DMS 273 (cell line): Measurements from ENCODE around the gene ARHGEF3.
A peak's percentile ranks its signal among the peaks of the same experiment; 100 is the strongest.

Source experiments
- DNase-seq: peaks from one replicate; lab custom pipeline; 2025; ENCODE audit not compliant: unreplicated experiment; lab: John Stamatoyannopoulos, UW

Gene ARHGEF3

GRCh38 chr3:56823421-56823926, 21.7 kb upstream of the ARHGEF3 start:
- peak; percentile 29 for DNase-seq

- no peak for DNase-seq
These were observed 20.8 kb upstream of the ARHGEF3 start for GRCh38 chr3:56822501-56822900.

GRCh38 chr3:56819016-56819809, 17.5 kb upstream of the ARHGEF3 start:
- no peak for DNase-seq

GRCh38 chr3:56818156-56818985, 16.6 kb upstream of the ARHGEF3 start:
- DNase-seq, result no peak

- no peak for DNase-seq
These were observed 15.9 kb upstream of the ARHGEF3 start for GRCh38 chr3:56817646-56818045.

- DNase-seq, result no peak
These were observed 14.3 kb upstream of the ARHGEF3 start for GRCh38 chr3:56816061-56816460.

- no peak for DNase-seq
These were observed 13.8 kb upstream of the ARHGEF3 start for GRCh38 chr3:56815589-56815988.

GRCh38 chr3:56813653-56813960, 11.9 kb upstream of the ARHGEF3 start:
- DNase-seq, result peak; percentile 84

GRCh38 chr3:56812754-56813652, 11.3 kb upstream of the ARHGEF3 start:
- DNase-seq, result peak; percentile 52

- peak; percentile 69 for DNase-seq
These were observed 9.9 kb upstream of the ARHGEF3 start for GRCh38 chr3:56811546-56812202.

- DNase-seq, result peak; percentile 88
These were observed 9.1 kb upstream of the ARHGEF3 start for GRCh38 chr3:56810577-56811545.

- peak; percentile 66 for DNase-seq
These were observed 4.7 kb upstream of the ARHGEF3 start for GRCh38 chr3:56806407-56806806.

GRCh38 chr3:56802790-56803189, 1.0 kb upstream of the ARHGEF3 start:
- no peak for DNase-seq

GRCh38 chr3:56802378-56802745, 613 bp upstream of the ARHGEF3 start:
- DNase-seq, result no peak

GRCh38 chr3:56800832-56801661, 702 bp downstream of the ARHGEF3 start:
- DNase-seq, result peak; percentile 44

GRCh38 chr3:56800130-56800831, 1.5 kb downstream of the ARHGEF3 start:
- DNase-seq, result peak; percentile 51

- DNase-seq, result peak; percentile 87
These were observed 2.4 kb downstream of the ARHGEF3 start for GRCh38 chr3:56799251-56799882.

- no peak for DNase-seq
These were observed 4.8 kb downstream of the ARHGEF3 start for GRCh38 chr3:56796996-56797395.
